SK-N-SH treated with all-trans-retinoic acid at 6 μM for 48 hours (cell line): ENCODE data around the gene PRPF40B.

Source experiments
- ATAC-seq: fragments of 200-7000 bp; cut with Tn5 transposase; 3 replicates; pipeline ENCODE4 v1.9.1; 2020; ENCODE audit warnings: mild to moderate bottlenecking, moderate library complexity
- ARNTL ChIP-seq: fragments of 450-650 bp; formaldehyde crosslinking; IDR thresholded peaks from 2 replicates; pipeline ENCODE4 v1.5.0; 2020; ENCODE audit warnings: low read depth, mild to moderate bottlenecking, moderate library complexity, borderline replicate concordance
- BACH2 ChIP-seq: fragments of 250-450 bp; sonication (Bioruptor Pico); IDR thresholded peaks from 2 replicates; pipeline ENCODE4 v1.9.0; 2021; ENCODE audit warnings: mild to moderate bottlenecking, borderline replicate concordance
- CSDC2 ChIP-seq: fragments of 250-450 bp; sonication (Bioruptor Pico); IDR thresholded peaks from 2 replicates; pipeline ENCODE4 v1.5.0; 2020; ENCODE audit warnings: mild to moderate bottlenecking, moderate library complexity
- ESRRG ChIP-seq: fragments of 250-450 bp; sonication (Bioruptor Pico); IDR thresholded peaks from 2 replicates; pipeline ENCODE4 v1.6.1; 2021; ENCODE audit warnings: mild to moderate bottlenecking
- GLIS3 ChIP-seq: fragments of 250-450 bp; sonication (Bioruptor Pico); IDR thresholded peaks from 2 replicates; pipeline ENCODE4 v1.5.0; 2020; ENCODE audit warnings: mild to moderate bottlenecking, moderate library complexity
- ISL1 ChIP-seq: fragments of 250-450 bp; sonication (Bioruptor Pico); IDR thresholded peaks from 2 replicates; pipeline ENCODE4 v2.1.2; 2022; ENCODE audit warnings: mild to moderate bottlenecking, moderate library complexity
- OSR1 ChIP-seq: fragments of 250-450 bp; sonication (Bioruptor Pico); IDR thresholded peaks from 2 replicates; pipeline ENCODE4 v1.8.0; 2022; ENCODE audit warnings: moderate library complexity, mild to moderate bottlenecking, inconsistent platforms
- PATZ1 ChIP-seq: fragments of 250-450 bp; sonication (Bioruptor Pico); IDR thresholded peaks from 2 replicates; pipeline ENCODE4 v1.8.0; 2020; ENCODE audit warnings: mild to moderate bottlenecking, moderate library complexity, borderline replicate concordance
- POU6F1 ChIP-seq: fragments of 250-450 bp; sonication (Bioruptor Pico); IDR thresholded peaks from 2 replicates; pipeline ENCODE4 v1.8.0; 2021; ENCODE audit warnings: low read depth, mild to moderate bottlenecking, moderate library complexity, borderline replicate concordance
- PPARA ChIP-seq: fragments of 250-450 bp; sonication (Bioruptor Pico); IDR thresholded peaks from 2 replicates; pipeline ENCODE4 v1.5.0; 2020; ENCODE audit warnings: mild to moderate bottlenecking, borderline replicate concordance
- RARB ChIP-seq: fragments of 250-450 bp; sonication (Bioruptor Pico); IDR thresholded peaks from 2 replicates; pipeline ENCODE4 v1.8.0; 2021; ENCODE audit warnings: mild to moderate bottlenecking, moderate library complexity
- SNAI2 ChIP-seq: fragments of 250-450 bp; sonication (Bioruptor Pico); IDR thresholded peaks from 2 replicates; pipeline ENCODE4 v1.5.0; 2020; ENCODE audit warnings: mild to moderate bottlenecking, moderate library complexity
- TCF4 ChIP-seq: fragments of 250-450 bp; sonication (Bioruptor Pico); IDR thresholded peaks from 2 replicates; pipeline ENCODE4 v1.8.0; 2021; ENCODE audit warnings: mild to moderate bottlenecking, moderate library complexity, borderline replicate concordance
- TOX ChIP-seq: fragments of 250-450 bp; sonication (Bioruptor Pico); IDR thresholded peaks from 2 replicates; pipeline ENCODE4 v1.8.0; 2021; ENCODE audit warnings: mild to moderate bottlenecking, moderate library complexity, borderline replicate concordance
- ZC3H10 ChIP-seq: fragments of 250-450 bp; sonication (Bioruptor Pico); IDR thresholded peaks from 2 replicates; pipeline ENCODE4 v1.5.1; 2021; ENCODE audit warnings: mild to moderate bottlenecking, moderate library complexity
- ZFP3 ChIP-seq: fragments of 250-450 bp; sonication (Bioruptor Pico); IDR thresholded peaks from 2 replicates; pipeline ENCODE4 v1.5.0; 2020; ENCODE audit warnings: mild to moderate bottlenecking, moderate library complexity
- ZFP30 ChIP-seq: fragments of 450-650 bp; formaldehyde crosslinking; IDR thresholded peaks from 2 replicates; pipeline ENCODE4 v1.5.0; 2022; ENCODE audit warnings: mild to moderate bottlenecking, moderate library complexity
- ZNF565 ChIP-seq: fragments of 450-650 bp; formaldehyde crosslinking; conservative IDR thresholded peaks from 2 replicates; pipeline ENCODE4 v1.5.0; 2020; ENCODE audit warnings: low read depth, mild to moderate bottlenecking, moderate library complexity
- ZNF70 ChIP-seq: fragments of 450-650 bp; formaldehyde crosslinking; IDR thresholded peaks from 2 replicates; pipeline ENCODE4 v1.5.0; 2020; ENCODE audit warnings: mild to moderate bottlenecking, moderate library complexity
- ZNF8 ChIP-seq: fragments of 450-650 bp; formaldehyde crosslinking; IDR thresholded peaks from 2 replicates; pipeline ENCODE4 v1.5.0; 2020; ENCODE audit warnings: mild to moderate bottlenecking, moderate library complexity
- TF ChIP-seq, protein P1 (sequence below): fragments of 250-450 bp; sonication (Bioruptor Pico); IDR thresholded peaks from 2 replicates; pipeline ENCODE4 v1.5.1; 2020; ENCODE audit warnings: low read depth, mild to moderate bottlenecking, moderate library complexity
- TF ChIP-seq, protein P2 (sequence below): fragments of 250-450 bp; sonication (Bioruptor Pico); IDR thresholded peaks from 2 replicates; pipeline ENCODE4 v1.5.0; 2020; ENCODE audit warnings: mild to moderate bottlenecking, moderate library complexity
- TF ChIP-seq, protein P3 (sequence below): fragments of 250-450 bp; sonication (Bioruptor Pico); IDR thresholded peaks from 2 replicates; pipeline ENCODE4 v1.5.1; 2021; ENCODE audit warnings: mild to moderate bottlenecking, moderate library complexity

The PRPF40B gene

DNA sequence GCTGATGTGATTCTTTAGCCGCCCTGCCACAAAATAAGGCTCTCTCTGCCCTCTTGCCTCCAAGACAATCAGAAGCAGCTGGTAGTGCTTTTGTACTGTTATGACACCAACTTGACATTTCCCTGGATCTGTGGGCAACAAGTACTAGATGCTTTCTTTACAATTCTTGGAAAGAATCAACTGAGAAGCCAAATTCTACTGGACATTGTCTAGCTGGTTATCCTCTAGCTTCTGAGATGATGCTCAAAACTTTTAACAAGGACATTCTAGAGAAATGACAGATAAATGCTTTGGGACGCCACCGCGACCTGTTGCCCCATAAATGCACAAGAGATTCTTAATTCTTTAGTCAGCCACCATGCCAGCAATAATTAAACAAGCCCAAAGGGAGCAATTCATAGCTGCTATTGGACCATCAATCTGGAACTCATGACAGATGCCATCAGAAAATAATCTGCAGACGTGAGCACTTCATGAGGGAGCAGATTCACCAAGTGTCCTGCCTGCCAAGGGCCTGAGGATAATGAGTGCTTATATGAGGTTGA, 61.0 kb downstream of the PRPF40B start:
- no peak; the same call in 2 of the 3 replicates for ATAC-seq
- TF ChIP-seq PATZ1 (no peak), PPARA (CRISPR knock-in tag) (no peak), CSDC2 (CRISPR knock-in tag) (no peak), ZC3H10 (CRISPR knock-in tag) (no peak), GLIS3 (CRISPR knock-in tag) (no peak), ARNTL (no peak), ZNF8 (CRISPR knock-in tag) (no peak), ZNF565 (CRISPR knock-in tag) (no peak), ZFP30 (no peak), ZNF70 (CRISPR knock-in tag) (no peak), ESRRG (no peak), OSR1 (CRISPR knock-in tag) (no peak), TCF4 (no peak), ISL1 (CRISPR knock-in tag) (no peak), BACH2 (CRISPR knock-in tag) (no peak)
- TF ChIP-seq, protein P1, sequence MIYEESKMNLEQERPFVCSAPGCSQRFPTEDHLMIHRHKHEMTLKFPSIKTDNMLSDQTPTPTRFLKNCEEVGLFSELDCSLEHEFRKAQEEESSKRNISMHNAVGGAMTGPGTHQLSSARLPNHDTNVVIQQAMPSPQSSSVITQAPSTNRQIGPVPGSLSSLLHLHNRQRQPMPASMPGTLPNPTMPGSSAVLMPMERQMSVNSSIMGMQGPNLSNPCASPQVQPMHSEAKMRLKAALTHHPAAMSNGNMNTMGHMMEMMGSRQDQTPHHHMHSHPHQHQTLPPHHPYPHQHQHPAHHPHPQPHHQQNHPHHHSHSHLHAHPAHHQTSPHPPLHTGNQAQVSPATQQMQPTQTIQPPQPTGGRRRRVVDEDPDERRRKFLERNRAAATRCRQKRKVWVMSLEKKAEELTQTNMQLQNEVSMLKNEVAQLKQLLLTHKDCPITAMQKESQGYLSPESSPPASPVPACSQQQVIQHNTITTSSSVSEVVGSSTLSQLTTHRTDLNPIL (CRISPR knock-in tag), result no peak
- TF ChIP-seq, protein P2, sequence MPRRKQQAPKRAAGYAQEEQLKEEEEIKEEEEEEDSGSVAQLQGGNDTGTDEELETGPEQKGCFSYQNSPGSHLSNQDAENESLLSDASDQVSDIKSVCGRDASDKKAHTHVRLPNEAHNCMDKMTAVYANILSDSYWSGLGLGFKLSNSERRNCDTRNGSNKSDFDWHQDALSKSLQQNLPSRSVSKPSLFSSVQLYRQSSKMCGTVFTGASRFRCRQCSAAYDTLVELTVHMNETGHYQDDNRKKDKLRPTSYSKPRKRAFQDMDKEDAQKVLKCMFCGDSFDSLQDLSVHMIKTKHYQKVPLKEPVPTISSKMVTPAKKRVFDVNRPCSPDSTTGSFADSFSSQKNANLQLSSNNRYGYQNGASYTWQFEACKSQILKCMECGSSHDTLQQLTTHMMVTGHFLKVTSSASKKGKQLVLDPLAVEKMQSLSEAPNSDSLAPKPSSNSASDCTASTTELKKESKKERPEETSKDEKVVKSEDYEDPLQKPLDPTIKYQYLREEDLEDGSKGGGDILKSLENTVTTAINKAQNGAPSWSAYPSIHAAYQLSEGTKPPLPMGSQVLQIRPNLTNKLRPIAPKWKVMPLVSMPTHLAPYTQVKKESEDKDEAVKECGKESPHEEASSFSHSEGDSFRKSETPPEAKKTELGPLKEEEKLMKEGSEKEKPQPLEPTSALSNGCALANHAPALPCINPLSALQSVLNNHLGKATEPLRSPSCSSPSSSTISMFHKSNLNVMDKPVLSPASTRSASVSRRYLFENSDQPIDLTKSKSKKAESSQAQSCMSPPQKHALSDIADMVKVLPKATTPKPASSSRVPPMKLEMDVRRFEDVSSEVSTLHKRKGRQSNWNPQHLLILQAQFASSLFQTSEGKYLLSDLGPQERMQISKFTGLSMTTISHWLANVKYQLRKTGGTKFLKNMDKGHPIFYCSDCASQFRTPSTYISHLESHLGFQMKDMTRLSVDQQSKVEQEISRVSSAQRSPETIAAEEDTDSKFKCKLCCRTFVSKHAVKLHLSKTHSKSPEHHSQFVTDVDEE (CRISPR knock-in tag), result no peak
- TF ChIP-seq, all 23 proteins: peak for 0

GRCh38 chr12:49687941-49688340, 64.6 kb downstream of the PRPF40B start:
- TF ChIP-seq ZNF70 (CRISPR knock-in tag), result no peak
- ATAC-seq, result peak; percentile 25; the same call in 1 of the 3 replicates

GRCh38 chr12:49689237-49689636, 65.9 kb downstream of the PRPF40B start:
- ATAC-seq, result no peak
- TF ChIP-seq ZC3H10 (CRISPR knock-in tag), result no peak
- TF ChIP-seq BACH2 (CRISPR knock-in tag), result no peak
- no peak for TF ChIP-seq SNAI2 (CRISPR knock-in tag)
- TF ChIP-seq TCF4, result no peak
- TF ChIP-seq ZFP30, result no peak
- TF ChIP-seq, protein P3, sequence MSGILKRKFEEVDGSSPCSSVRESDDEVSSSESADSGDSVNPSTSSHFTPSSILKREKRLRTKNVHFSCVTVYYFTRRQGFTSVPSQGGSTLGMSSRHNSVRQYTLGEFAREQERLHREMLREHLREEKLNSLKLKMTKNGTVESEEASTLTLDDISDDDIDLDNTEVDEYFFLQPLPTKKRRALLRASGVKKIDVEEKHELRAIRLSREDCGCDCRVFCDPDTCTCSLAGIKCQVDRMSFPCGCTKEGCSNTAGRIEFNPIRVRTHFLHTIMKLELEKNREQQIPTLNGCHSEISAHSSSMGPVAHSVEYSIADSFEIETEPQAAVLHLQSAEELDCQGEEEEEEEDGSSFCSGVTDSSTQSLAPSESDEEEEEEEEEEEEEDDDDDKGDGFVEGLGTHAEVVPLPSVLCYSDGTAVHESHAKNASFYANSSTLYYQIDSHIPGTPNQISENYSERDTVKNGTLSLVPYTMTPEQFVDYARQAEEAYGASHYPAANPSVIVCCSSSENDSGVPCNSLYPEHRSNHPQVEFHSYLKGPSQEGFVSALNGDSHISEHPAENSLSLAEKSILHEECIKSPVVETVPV (CRISPR knock-in tag), result no peak
- TF ChIP-seq PPARA (CRISPR knock-in tag), result no peak
- TF ChIP-seq TOX (CRISPR knock-in tag), result no peak
- no peak for TF ChIP-seq PATZ1
- no peak for TF ChIP-seq ESRRG
- TF ChIP-seq, protein P2 (CRISPR knock-in tag), result no peak
- no peak for TF ChIP-seq ZNF70 (CRISPR knock-in tag)
- TF ChIP-seq POU6F1 (CRISPR knock-in tag), result no peak
- TF ChIP-seq ZFP3, result no peak
- TF ChIP-seq ISL1 (CRISPR knock-in tag), result no peak
- TF ChIP-seq ARNTL, result no peak
- TF ChIP-seq RARB (CRISPR knock-in tag), result no peak
